PC-9 (cell line): ENCODE data around the gene SMIM29.

ENCODE experiments used
- CTCF ChIP-seq: fragments of 200-600 bp; sonication (generic); conservative IDR thresholded peaks from 2 replicates; pipeline ENCODE4 v1.6.1; 2017; ENCODE audit warnings: mixed run types, antibody characterized with exemption, mild to moderate bottlenecking, moderate library complexity
- EZH2 ChIP-seq: fragments of 200-600 bp; sonication (generic); IDR thresholded peaks from 2 replicates; pipeline ENCODE4 v1.8.0; 2017; ENCODE audit warnings: antibody characterized with exemption, low read depth

GRCh38 chr6:34242252-34243130, 6.3 kb downstream of the SMIM29 start:
- TF ChIP-seq CTCF, result no peak
- no peak for TF ChIP-seq EZH2
